Measurements from ENCODE around the gene KLHL7.

- TF ChIP-seq CTCF (IDR thresholded peaks at IDR 0.05) (no peak), POLR2AphosphoS5 (IDR thresholded peaks at IDR 0.05) (no peak)
Measured at GRCh38 chr7:23108995-23109394, 3.4 kb downstream of the KLHL7 start.
